HG03066 (cell line): ENCODE results near the gene CLRN1.
"Not testable (repeated sequence)": the region's sequence is repeated elsewhere in the genome, so short reads cannot be mapped to it uniquely, and the experiment has no call there.

ENCODE experiments used
- ATAC-seq: cut with Tn5 transposase; IDR thresholded peaks from one replicate; pipeline ENCODE4 v1.9.1; 2021; ENCODE audit warnings: low read depth; ENCODE audit not compliant: unreplicated experiment

CLRN1 gene

GRCh38 chr3:150972366-150973071 lies at the start of gene CLRN1:
TSS of gene CLRN1 (minus strand) at chr3:150972727. CDS start at chr3:150972708, 19 bp downstream.
- no peak for ATAC-seq

- ATAC-seq, result no peak
Observed at GRCh38 chr3:151016478-151016795, 43.9 kb upstream of the CLRN1 start.

GRCh38 chr3:151015767-151016477 lies 43.4 kb upstream of the CLRN1 start:
- ATAC-seq, result no peak

GRCh38 chr3:151015181-151015580 lies 42.7 kb upstream of the CLRN1 start:
- no peak for ATAC-seq

GRCh38 chr3:151014501-151015018 lies 42.0 kb upstream of the CLRN1 start:
- ATAC-seq, result no peak

- no peak for ATAC-seq
Observed at GRCh38 chr3:151012753-151013152, 40.2 kb upstream of the CLRN1 start.

- ATAC-seq, result no peak
Observed at GRCh38 chr3:151011427-151011826, 38.9 kb upstream of the CLRN1 start.

- ATAC-seq, result no peak
Observed at GRCh38 chr3:151009981-151010380, 37.5 kb upstream of the CLRN1 start.

GRCh38 chr3:151009430-151009829 lies 36.9 kb upstream of the CLRN1 start:
- no peak for ATAC-seq

- ATAC-seq, result no peak
Observed at GRCh38 chr3:151008699-151009098, 36.2 kb upstream of the CLRN1 start.

GRCh38 chr3:151003768-151004134 lies 31.2 kb upstream of the CLRN1 start:
- no peak for ATAC-seq

- no peak for ATAC-seq
Observed at GRCh38 chr3:151003029-151003767, 30.7 kb upstream of the CLRN1 start.

- no peak for ATAC-seq
Observed at GRCh38 chr3:151002003-151002981, 29.8 kb upstream of the CLRN1 start.

GRCh38 chr3:150998996-150999395 lies 26.5 kb upstream of the CLRN1 start:
- ATAC-seq, result no peak

- ATAC-seq, result no peak
Observed at GRCh38 chr3:150996731-150997130, 24.2 kb upstream of the CLRN1 start.

GRCh38 chr3:150995510-150995909 lies 23.0 kb upstream of the CLRN1 start:
- no peak for ATAC-seq

GRCh38 chr3:150989208-150989607 lies 16.7 kb upstream of the CLRN1 start:
- no peak for ATAC-seq

- not testable (repeated sequence) for ATAC-seq
Observed at GRCh38 chr3:150988395-150988794, 15.9 kb upstream of the CLRN1 start.

GRCh38 chr3:150985711-150986110 lies 13.2 kb upstream of the CLRN1 start:
- no peak for ATAC-seq

GRCh38 chr3:150984066-150984465 lies 11.5 kb upstream of the CLRN1 start:
- ATAC-seq, result no peak
